Measurements from ENCODE around the gene SDHC.

DNA sequence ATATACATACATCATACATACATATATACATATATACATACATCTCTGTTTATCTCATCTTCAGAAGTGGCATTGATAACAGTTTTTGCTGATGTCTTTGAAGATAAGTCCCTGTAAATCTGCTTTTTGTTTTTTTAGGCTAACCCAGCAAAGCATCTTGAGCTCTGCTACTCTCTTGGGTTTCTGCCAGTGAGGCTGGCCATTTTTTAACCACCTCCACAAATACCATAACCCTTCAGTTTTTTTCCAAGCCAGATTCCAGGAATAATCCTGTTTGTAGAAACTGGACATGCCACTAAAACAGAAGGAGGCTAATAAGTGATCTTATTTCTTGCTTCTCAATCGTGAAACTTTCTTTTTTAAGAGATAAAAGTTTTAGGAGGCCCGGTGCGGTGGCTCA is 21.6 kb downstream of the SDHC start:
- no peak for TF ChIP-seq ZNF354B (CRISPR knock-in tag; IDR thresholded peaks at IDR 0.05)
- no peak for TF ChIP-seq SMARCC2 (IDR thresholded peaks at IDR 0.05)
- no peak for TF ChIP-seq NONO (IDR thresholded peaks at IDR 0.05)
- TF ChIP-seq NONO (CRISPR knock-in tag; conservative IDR thresholded peaks at IDR 0.05), result no peak
- no peak for TF ChIP-seq HDAC1 (CRISPR knock-in tag; IDR thresholded peaks at IDR 0.05)
- TF ChIP-seq ZBTB7B (CRISPR knock-in tag; IDR thresholded peaks at IDR 0.05), result no peak
- TF ChIP-seq TAF1 (CRISPR knock-in tag; IDR thresholded peaks at IDR 0.05), result no peak
- TF ChIP-seq TCF7L2 (IDR thresholded peaks at IDR 0.05; ENCODE audit: low read depth, low read length), result no peak
- no peak for TF ChIP-seq RFX3 (CRISPR knock-in tag; IDR thresholded peaks at IDR 0.05)
- no peak for TF ChIP-seq ZNF530 (CRISPR knock-in tag; IDR thresholded peaks at IDR 0.05; ENCODE audit: low read depth)
- TF ChIP-seq FOXM1 (CRISPR knock-in tag; IDR thresholded peaks at IDR 0.05), result no peak
- no peak for TF ChIP-seq MIER3 (CRISPR knock-in tag; IDR thresholded peaks at IDR 0.05; ENCODE audit: borderline replicate concordance)
- TF ChIP-seq ZNF20 (CRISPR knock-in tag; IDR thresholded peaks at IDR 0.05), result no peak
- no peak for TF ChIP-seq YY1 (IDR thresholded peaks at IDR 0.05; ENCODE audit: insufficient read depth, insufficient replicate concordance, low read depth, low read length)
